Erythroblast (primary cell): ENCODE data around the gene FAM107A.
A peak's percentile ranks its signal among the peaks of the same experiment; 100 is the strongest.
"Not testable (repeated sequence)": the region's sequence is repeated elsewhere in the genome, so short reads cannot be mapped to it uniquely, and the experiment has no call there.

Source experiments
- DNase-seq, 2 experiments: peaks; one replicate each; lab custom pipeline; 2025; lab: John Stamatoyannopoulos, UW
- GATA1 ChIP-seq: IDR thresholded peaks from 2 replicates; pipeline ENCODE4 v1.6.1; 2011; ENCODE audit warnings: low read depth, mild to moderate bottlenecking, control low read depth, low read length, moderate library complexity
- POLR2A ChIP-seq: IDR thresholded peaks from 2 replicates; pipeline ENCODE4 v1.6.1; 2011; ENCODE audit warnings: mild to moderate bottlenecking, low read length

FAM107A gene

GRCh38 chr3:58532794-58533220 is 44.4 kb downstream of the FAM107A start:
- DNase-seq = peak; percentile 81 to 89
- no peak for TF ChIP-seq GATA1

GRCh38 chr3:58531956-58532355 is 45.2 kb downstream of the FAM107A start:
- TF ChIP-seq GATA1 (no peak), POLR2A (no peak)
- DNase-seq = no peak

- no peak for TF ChIP-seq POLR2A
- no peak for TF ChIP-seq GATA1
- no peak for DNase-seq
Observed at GRCh38 chr3:58531555-58531954, 45.6 kb downstream of the FAM107A start.

- no peak for DNase-seq
- no peak for TF ChIP-seq POLR2A
- TF ChIP-seq GATA1 = no peak
Observed at GRCh38 chr3:58530354-58530865, 46.8 kb downstream of the FAM107A start.

- DNase-seq = peak; percentile 42 to 44
- no peak for TF ChIP-seq GATA1
- no peak for TF ChIP-seq POLR2A
Observed at GRCh38 chr3:58529516-58530353, 47.5 kb downstream of the FAM107A start.

- TF ChIP-seq GATA1 (no peak), POLR2A (no peak)
- DNase-seq = no peak
Observed at GRCh38 chr3:58528629-58529028, 48.6 kb downstream of the FAM107A start.

GRCh38 chr3:58527440-58527839 is 49.8 kb downstream of the FAM107A start:
- DNase-seq = not testable (repeated sequence)

GRCh38 chr3:58526515-58526957 is 50.7 kb downstream of the FAM107A start:
- DNase-seq = peak; percentile 17 to 31

GRCh38 chr3:58524326-58524888 is 52.8 kb downstream of the FAM107A start:
- DNase-seq = no peak
- TF ChIP-seq GATA1 = no peak
- TF ChIP-seq POLR2A = no peak

More at GRCh38 chr3:58526515-58526957, 50.7 kb downstream of the FAM107A start:
- no peak for TF ChIP-seq POLR2A
- TF ChIP-seq GATA1 = no peak

GRCh38 chr3:58522759-58523425 is 54.3 kb downstream of the FAM107A start:
- peak; percentile 87 to 94 for DNase-seq
- peak; percentile 55 for TF ChIP-seq GATA1
- no peak for TF ChIP-seq POLR2A

- TF ChIP-seq POLR2A (no peak), GATA1 (no peak)
- DNase-seq = peak; percentile 25 to 49
Observed at GRCh38 chr3:58521917-58522631, 55.1 kb downstream of the FAM107A start.

GRCh38 chr3:58521336-58521670 is 55.9 kb downstream of the FAM107A start:
- DNase-seq = no peak
- TF ChIP-seq POLR2A (no peak), GATA1 (no peak)

- no peak for TF ChIP-seq GATA1
- no peak for TF ChIP-seq POLR2A
- peak; percentile 76 to 88 for DNase-seq
Observed at GRCh38 chr3:58520403-58521335, 56.5 kb downstream of the FAM107A start.
